Activated CD4-positive, alpha-beta T cell treated with anti-CD3 and anti-CD28 coated beads, Interleukin-2, Interleukin-4, amounts not matched to agents 100 ng/mL and 50 ng/mL, durations not matched to agents 16 hours and 8 hours (primary cell): ENCODE results near the gene LRMDA.
"Not testable (repeated sequence)": the region's sequence is repeated elsewhere in the genome, so short reads cannot be mapped to it uniquely, and the experiment has no call there.

Experiments used
- DNase-seq: peaks from one replicate; pipeline ENCODE4 v3.0.0-alpha.2; 2020; ENCODE audit warnings: low spot score

LRMDA gene

GRCh38 chr10:76497666-76498065, 1066.2 kb downstream of the LRMDA start:
- DNase-seq, result no peak

- no peak for DNase-seq
Measured at GRCh38 chr10:76504823-76505222, 1073.4 kb downstream of the LRMDA start.

GRCh38 chr10:76509446-76509845, 1078.0 kb downstream of the LRMDA start:
- DNase-seq, result no peak

GRCh38 chr10:76514321-76514720, 1082.9 kb downstream of the LRMDA start:
- DNase-seq, result no peak

- no peak for DNase-seq
Measured at GRCh38 chr10:76514869-76515268, 1083.4 kb downstream of the LRMDA start.

- DNase-seq, result no peak
Measured at GRCh38 chr10:76522547-76522946, 1091.1 kb downstream of the LRMDA start.

- no peak for DNase-seq
Measured at GRCh38 chr10:76523246-76523645, 1091.8 kb downstream of the LRMDA start.

- no peak for DNase-seq
Measured at GRCh38 chr10:76523791-76524351, 1092.4 kb downstream of the LRMDA start.

- not testable (repeated sequence) for DNase-seq
Measured at GRCh38 chr10:76526833-76527232, 1095.4 kb downstream of the LRMDA start.

GRCh38 chr10:76540331-76540730, 1108.9 kb downstream of the LRMDA start:
- DNase-seq, result no peak

GRCh38 chr10:76540786-76541185, 1109.4 kb downstream of the LRMDA start:
- DNase-seq, result no peak

- no peak for DNase-seq
Measured at GRCh38 chr10:76541852-76542251, 1110.4 kb downstream of the LRMDA start.

GRCh38 chr10:76542307-76542930, 1111.0 kb downstream of the LRMDA start:
- no peak for DNase-seq

GRCh38 chr10:76543655-76544054, 1112.2 kb downstream of the LRMDA start:
- DNase-seq, result no peak

- no peak for DNase-seq
Measured at GRCh38 chr10:76544789-76545188, 1113.4 kb downstream of the LRMDA start.

GRCh38 chr10:76546411-76546810, 1115.0 kb downstream of the LRMDA start:
- DNase-seq, result no peak

GRCh38 chr10:76547352-76547972, 1116.0 kb downstream of the LRMDA start:
- peak; percentile 72 for DNase-seq

GRCh38 chr10:76548716-76549115, 1117.3 kb downstream of the LRMDA start:
- DNase-seq, result no peak

GRCh38 chr10:76549171-76549570, 1117.7 kb downstream of the LRMDA start:
- DNase-seq, result no peak

GRCh38 chr10:76550806-76551205, 1119.4 kb downstream of the LRMDA start:
- no peak for DNase-seq

- DNase-seq, result no peak
Measured at GRCh38 chr10:76552091-76552873, 1120.9 kb downstream of the LRMDA start.

GRCh38 chr10:76553263-76554032, 1122.0 kb downstream of the LRMDA start:
- no peak for DNase-seq
